ENCODE measurements around the gene MAGI2. TPM values are rescaled to one million over a fixed set of nuclear protein-coding genes. Genes with fewer than 3 reads are reported as not detected.

MAGI2 gene
- total and polyA plus RNA-seq, 2 donors (not counting 3 experiments of a cell fraction or from before 2014, with no cell fraction given): 0.28 to 6.0 TPM

GRCh38 chr7:78279457-78279856, 1174.0 kb downstream of the MAGI2 start:
- TF ChIP-seq FOS (IDR thresholded peaks at IDR 0.05; ENCODE audit: borderline replicate concordance, insufficient read depth, low read length) (no peak), POLR2A (IDR thresholded peaks at IDR 0.05; ENCODE audit: low read depth, low read length) (no peak), JUN (IDR thresholded peaks at IDR 0.05; ENCODE audit: borderline replicate concordance, insufficient read depth, insufficient read length, low read depth) (no peak), CTCF (IDR thresholded peaks at IDR 0.05; ENCODE audit: extremely low read depth in 1 of 2, insufficient read depth in 1 of 2, low read depth in 1 of 2, low read length in 2 of 2) (no peak), MYC (IDR thresholded peaks at IDR 0.05; ENCODE audit: low read depth, low read length) (no peak), GATA2 (IDR thresholded peaks at IDR 0.05; ENCODE audit: insufficient read depth, insufficient read length, low read depth, low read length) (no peak), POLR2AphosphoS5 (IDR thresholded peaks at IDR 0.05; ENCODE audit: insufficient read depth, low read depth, low read length) (no peak), MAX (IDR thresholded peaks at IDR 0.05; ENCODE audit: insufficient read depth, insufficient read length) (no peak), EZH2 (IDR thresholded peaks at IDR 0.05; ENCODE audit: borderline replicate concordance, low read depth, low read length, severe bottlenecking) (no peak)
- no peak overlapping the region for H3K4me3 ChIP-seq (replicated peaks in 1 of 3; ENCODE audit: insufficient read depth in 1 of 3, low read depth in 1 of 3, low read length in 3 of 3)
- peak overlapping the region; percentile 58 for H3K4me2 ChIP-seq (ENCODE audit: insufficient read depth, low read length)
- CTCF ChIA-PET: interaction anchor here (0.9 to 1.4 kb wide), 2 partner anchors 8 to 15 kb away, joined by 3 to 6 read pairs; no protein-coding TSS in a partner anchor
- no peaks in the 10 kb centered on the region for H3K79me2 ChIP-seq (ENCODE audit: control insufficient read depth, insufficient read depth, low read length)
- DNase-seq (ENCODE audit: low read depth, low spot score) (no peak), FAIRE-seq (no peak)
- peak overlapping the region; percentile 4 for H3K9ac ChIP-seq (replicated peaks; ENCODE audit: extremely low read depth, insufficient read depth, low read length)
- no peaks in the 10 kb centered on the region for H3K36me3 ChIP-seq (ENCODE audit: control insufficient read depth in 2 of 2, extremely low read depth in 1 of 2, insufficient read depth in 2 of 2, low read length in 2 of 2)
- no peaks in the 10 kb centered on the region for H3K9me1 ChIP-seq (replicated peaks; ENCODE audit: control insufficient read depth, extremely low read depth, insufficient read depth, low read length)
- peak overlapping the region; percentile 40 for H3K27ac ChIP-seq (ENCODE audit: insufficient read depth, low read depth, low read length)
- intact Hi-C loops (cut with micrococcal nuclease) (no loop called here), dilution Hi-C loops (cut with MboI; ENCODE audit: extremely low pct_ligation_motif_present, low sequenced_read_pairs) (no loop called here)
- POLR2A ChIA-PET: no interaction called here
- H3K4me1 ChIP-seq (ENCODE audit: control insufficient read depth, extremely low read depth, insufficient read depth, low read length): peaks cover 20% of the 10 kb centered on the region
- no peaks in the 10 kb centered on the region for H3K9me3 ChIP-seq (replicated peaks; ENCODE audit: control insufficient read depth, insufficient read depth, low read length)
- H2AFZ ChIP-seq (ENCODE audit: low read depth, low read length): peak overlapping the region; percentile 73
- BruUV-seq (replicated peaks): TSS peak; percentile 47
- no peaks in the 10 kb centered on the region for H4K20me1 ChIP-seq (replicated peaks; ENCODE audit: control insufficient read depth, extremely low read depth, insufficient read depth, low read length)
- H3K27me3 ChIP-seq (ENCODE audit: control insufficient read depth in 2 of 2, insufficient read depth in 2 of 2, low read length in 2 of 2): no peaks in the 10 kb centered on the region
